Non-pigmented ciliary epithelial cell (primary cell): ENCODE results near the gene GALR3.
"Not testable (repeated sequence)": the region's sequence is repeated elsewhere in the genome, so short reads cannot be mapped to it uniquely, and the experiment has no call there.

ENCODE experiments used
- DNase-seq: peaks from one replicate; pipeline ENCODE4 v3.0.0-alpha.2; 2010; ENCODE audit warnings: low read depth

The GALR3 gene, protein sequence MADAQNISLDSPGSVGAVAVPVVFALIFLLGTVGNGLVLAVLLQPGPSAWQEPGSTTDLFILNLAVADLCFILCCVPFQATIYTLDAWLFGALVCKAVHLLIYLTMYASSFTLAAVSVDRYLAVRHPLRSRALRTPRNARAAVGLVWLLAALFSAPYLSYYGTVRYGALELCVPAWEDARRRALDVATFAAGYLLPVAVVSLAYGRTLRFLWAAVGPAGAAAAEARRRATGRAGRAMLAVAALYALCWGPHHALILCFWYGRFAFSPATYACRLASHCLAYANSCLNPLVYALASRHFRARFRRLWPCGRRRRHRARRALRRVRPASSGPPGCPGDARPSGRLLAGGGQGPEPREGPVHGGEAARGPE

DNA sequence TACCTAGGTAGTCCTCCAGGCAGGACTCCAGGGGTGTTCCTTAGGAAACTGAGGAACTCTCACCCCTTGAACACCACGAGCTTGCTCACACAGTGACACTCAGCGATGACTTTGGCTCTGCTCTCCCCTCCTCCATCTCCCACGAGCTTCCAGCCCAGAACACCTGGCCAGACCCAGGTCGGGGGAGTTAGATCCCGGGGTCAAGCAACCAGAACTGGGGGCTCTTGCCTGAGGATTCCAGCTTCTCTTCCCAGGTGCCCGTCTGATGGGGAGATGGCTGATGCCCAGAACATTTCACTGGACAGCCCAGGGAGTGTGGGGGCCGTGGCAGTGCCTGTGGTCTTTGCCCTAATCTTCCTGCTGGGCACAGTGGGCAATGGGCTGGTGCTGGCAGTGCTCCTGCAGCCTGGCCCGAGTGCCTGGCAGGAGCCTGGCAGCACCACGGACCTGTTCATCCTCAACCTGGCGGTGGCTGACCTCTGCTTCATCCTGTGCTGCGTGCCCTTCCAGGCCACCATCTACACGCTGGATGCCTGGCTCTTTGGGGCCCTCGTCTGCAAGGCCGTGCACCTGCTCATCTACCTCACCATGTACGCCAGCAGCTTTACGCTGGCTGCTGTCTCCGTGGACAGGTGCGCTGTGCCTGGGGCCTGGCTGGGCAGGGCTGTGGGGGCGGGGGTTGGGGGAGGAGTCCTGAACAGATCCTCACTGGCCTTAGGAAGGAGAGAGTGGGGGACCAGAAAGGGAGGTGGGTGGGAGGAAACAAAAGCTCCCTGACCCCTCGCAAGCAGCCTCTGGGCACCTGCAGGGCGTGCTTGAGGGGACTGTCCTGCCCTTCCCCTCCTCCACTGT, at the start of gene GALR3:
TSS of gene GALR3 (plus strand) at position 249 of the 852 bp plus-strand sequence. CDS start at position 274, 25 bp downstream.
- no peak for DNase-seq

DNA sequence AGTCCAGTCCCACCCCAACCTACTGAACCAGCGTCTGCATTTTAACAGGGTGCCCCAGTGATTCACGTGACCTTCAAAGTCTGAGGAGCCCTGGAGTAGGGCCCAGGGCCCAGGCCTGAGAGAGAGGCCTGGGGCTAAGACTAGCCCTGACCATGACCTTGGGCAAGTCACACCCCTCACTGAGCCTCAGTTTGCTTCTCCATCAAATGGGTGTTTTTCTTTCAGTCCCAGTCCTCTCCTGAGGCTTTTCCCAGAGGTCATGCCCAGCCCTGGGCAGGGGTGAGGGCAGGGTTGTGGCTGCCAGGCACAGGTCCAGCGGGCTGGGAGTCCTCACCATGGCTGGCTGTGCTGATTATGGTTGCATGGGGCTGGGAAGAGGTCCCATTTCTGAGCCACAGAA, 48.5 kb upstream of the GALR3 start:
- no peak for DNase-seq

DNA sequence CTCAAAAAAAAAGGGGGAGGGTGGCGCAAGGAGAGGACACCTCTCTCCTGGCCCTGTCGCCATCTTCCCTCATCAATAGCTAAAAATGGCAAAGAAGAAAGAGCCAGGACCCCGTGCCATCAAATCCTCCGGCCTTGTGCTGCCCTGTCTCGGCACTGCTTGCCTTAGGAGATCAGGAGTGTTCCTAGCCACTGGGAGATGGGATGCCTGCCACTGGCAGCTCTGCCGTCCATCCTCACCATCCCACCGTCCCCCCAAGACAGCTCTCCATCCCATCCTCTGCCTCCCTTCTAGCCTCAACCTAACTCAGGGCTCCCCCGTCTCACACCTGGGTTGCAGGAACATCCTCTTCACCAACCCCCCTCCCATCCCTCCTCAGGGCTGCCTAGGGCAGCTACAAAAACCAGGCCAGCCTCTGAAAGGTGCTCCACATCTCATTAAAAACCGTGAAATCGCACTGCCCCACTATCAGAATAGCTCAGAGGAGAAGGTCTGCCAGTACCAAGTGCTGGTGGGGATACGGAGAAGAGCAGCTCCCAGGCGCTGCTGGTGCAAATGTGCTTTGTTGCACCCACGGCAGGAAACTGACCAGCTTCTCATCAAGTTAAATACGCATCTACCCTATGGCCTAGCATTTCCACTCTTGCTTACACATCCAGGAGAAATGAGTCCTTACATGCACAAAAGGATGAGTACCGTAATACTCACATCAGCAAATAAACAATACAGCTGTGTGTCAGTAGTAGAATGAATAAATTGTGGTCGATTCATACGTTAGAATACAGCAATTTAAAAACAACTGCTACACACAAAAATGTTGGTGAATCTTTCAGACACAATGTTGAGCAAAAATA, 47.2 kb upstream of the GALR3 start:
- peak; percentile 44 for DNase-seq

DNA sequence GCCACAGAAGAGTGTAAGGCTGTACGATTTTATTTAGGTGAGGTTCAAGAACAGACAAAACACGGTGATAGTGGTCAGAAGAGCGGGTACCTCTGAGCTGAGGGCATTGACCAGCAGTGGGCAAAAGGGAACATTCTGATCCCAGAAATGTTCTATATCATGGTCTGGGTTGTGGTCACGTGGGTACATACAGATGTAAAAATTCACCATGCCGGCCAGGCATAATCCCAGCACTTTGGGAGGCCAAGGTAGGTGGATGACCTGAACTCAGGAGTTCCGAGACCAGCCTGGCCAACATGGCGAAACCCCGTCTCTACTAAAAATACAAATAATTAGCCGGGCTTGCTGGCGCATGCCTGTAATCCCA, 46.6 kb upstream of the GALR3 start:
- no peak for DNase-seq

DNA sequence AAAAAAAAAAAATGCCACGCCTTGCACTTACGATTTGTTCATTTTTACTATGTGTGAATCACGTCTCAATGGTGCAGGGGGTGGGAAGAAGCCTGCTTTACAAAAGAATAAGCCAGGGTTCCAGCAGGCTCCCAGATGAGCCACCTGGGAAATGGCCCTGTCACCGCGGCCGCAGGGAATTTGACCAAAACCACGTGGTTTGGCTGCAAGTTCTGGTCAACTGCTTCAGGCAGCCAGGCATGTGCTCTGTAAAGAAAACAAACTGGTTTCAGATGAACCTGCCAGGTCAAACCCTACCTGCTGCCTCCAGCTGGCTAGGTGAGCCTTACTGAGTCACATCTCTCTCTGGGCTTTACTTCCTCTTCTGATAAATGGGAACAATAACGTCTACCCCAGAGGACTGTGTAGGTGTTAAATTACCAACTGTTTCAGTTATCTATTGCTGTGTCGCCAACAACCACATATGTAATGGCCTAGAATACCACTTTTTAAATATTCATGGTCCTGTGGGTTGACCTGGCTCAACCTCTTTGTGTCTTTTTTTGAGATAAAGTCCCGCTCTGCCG, 46.0 kb upstream of the GALR3 start:
- DNase-seq, result peak; percentile 42

DNA sequence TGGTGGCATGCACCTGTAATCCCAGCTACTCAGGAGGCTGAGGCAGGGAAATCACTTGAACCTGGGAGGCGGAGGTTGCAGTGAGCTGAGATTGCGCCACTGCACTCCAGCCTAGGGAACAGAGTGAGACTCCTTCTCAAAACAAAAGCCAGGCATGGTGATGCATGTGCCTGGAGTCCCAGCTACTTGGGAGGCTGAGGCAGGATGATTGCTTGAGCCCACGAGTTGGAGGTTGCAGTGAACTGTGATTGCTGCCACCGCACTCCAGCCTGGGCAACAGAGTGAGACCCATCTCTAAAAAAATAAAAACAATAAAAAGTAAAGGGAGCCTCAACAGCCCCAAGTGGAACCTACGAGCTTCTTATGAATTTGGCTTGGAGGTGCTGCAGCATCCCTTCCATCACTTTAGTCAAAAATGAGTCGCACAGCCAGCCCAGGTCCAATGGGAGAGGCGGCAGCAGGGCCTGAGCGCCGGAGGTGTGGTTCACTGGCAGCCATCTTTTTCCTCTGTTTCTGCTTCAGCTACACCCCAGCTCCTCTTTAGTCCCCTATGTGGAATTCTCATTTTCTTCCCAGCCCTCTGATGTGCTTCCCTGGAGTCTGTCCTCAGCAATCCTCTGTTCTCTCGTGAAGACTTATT, 44.7 kb upstream of the GALR3 start:
- no peak for DNase-seq

DNA sequence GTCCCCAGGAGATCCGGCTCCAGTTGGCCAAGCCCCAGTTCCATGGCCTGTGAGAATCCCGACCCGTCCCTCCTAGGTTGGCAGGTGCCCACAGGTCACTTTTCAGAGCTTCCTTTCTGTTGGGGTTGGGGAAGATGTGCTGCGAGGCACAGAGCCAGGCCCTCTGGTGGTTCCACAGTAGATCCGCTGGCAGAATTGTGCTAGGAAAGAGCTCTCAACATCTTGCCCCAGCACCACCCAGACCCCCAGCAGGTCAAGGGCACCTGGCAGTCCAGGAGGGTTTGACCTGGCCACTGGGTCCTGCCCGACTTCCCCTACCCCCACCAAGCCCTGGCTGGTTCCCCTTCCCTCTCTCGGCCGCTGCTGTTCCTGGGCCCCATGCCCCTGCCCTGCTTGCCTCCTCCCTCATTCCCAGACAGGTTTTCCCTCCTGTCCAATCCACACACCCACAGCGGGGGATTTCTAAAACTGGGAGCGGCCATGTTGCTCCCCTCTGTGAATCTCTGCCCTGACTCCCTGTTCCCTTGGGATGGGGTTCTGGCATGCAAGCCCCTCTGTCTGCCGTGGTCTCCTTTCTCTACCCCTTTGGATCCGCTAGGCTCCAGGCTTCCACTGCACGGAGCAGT, 41.6 kb upstream of the GALR3 start:
- no peak for DNase-seq

DNA sequence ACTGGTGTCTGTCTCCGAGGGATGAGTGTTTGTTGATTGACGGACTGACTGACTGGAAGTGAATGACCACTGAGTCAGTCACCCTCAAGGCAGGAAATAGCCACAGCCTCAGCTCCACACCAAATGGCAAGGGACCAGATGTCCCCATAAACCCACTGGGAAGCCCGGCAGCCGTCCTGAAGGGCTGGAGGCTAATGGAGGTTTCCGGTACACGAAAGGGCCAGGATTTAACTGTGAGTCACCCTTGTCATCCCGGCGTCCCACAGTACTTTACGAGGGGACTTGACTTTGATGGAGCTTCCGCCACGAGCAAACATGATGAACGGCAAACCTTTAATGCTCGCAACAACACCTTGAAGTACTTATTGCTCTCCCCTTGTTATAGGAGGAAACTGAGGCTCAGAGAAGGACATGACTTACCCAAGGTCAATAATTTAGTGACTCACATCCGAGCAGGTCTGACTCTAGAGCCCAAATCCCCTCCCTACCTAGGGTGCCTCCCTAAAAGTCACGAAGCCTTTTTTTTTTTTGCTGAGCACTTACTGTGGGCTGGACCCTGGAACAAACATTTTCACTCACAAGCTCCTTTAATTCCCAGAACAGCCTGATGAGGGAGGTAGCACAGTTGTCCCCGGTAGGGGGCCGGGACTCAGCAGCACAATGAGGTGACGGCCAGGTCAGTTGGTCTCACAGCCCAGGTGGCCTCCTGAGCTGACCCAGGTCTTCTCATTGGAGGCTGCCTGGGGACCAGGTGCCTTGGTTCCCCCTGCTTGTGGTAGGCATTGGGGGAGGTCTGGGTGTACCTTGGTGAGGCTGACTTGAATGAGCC, 40.6 kb upstream of the GALR3 start:
- DNase-seq, result no peak

DNA sequence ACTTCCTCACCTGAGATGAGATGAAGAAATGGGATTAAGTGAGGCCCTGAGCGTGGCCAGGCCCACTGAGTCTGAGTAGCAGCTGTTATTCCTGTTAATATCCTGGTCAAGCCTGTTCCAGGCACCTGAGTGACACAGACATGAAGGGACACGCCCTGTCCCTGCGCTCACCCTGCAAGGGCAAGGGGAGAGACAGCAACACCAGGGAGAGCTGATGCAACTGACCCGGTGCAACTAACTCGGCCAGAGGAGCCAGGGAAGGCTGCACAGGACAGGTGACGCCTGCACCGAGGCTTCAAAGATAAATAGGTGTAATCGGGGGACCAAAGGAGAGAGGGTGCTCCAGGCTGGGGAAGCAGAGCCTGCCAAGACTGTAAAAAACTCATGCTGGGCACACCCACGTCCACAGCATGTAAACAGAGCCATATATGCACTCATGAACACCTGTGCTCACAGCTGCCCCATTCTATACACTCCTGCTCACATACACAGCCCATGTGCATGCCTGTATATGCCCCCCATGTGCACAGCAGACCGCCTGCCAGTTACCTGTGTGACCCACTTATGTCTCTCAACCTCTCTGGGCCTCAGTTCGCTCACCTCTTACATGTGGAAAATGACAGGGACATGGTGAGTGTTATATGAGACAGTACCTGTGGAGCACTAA, 38.2 kb upstream of the GALR3 start:
- DNase-seq, result no peak

DNA sequence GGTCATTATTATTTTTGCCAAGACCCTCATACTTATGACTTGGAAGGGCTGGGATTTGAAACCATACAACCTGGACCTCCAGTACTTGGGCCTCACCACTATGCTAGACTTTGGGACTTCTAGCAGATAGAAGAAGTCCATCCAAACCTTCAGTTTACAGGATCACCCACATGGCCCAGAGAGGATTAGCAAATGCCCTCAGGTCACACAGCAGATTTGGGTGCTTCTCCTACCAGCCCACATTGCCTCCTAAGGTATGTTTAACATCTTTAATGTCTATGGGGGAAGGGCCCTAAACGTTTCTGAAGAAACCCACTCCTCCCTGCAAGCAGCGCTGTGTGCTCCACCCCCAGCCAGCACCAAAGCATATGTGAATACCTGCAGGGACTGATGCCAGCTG, 32.9 kb upstream of the GALR3 start:
- no peak for DNase-seq

DNA sequence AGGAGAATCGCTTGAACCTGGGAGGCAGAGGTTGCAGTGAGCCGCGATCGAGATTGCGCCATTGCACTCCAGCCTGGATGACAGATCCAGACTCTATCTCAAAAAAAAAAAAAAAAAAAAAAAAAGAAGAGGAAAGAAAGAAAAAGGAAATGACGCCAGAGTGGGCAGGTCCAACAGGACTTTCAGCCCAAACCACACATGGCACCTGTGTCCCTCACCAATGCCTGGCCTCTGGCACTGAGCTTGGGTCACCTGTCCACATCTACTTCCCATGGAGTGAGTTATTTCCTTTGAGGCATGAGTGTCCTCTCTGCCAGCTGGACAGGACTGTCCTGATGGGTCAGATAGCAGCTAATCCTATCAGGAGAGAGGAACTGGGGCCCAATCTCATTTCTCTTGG, 30.7 kb upstream of the GALR3 start:
- no peak for DNase-seq

DNA sequence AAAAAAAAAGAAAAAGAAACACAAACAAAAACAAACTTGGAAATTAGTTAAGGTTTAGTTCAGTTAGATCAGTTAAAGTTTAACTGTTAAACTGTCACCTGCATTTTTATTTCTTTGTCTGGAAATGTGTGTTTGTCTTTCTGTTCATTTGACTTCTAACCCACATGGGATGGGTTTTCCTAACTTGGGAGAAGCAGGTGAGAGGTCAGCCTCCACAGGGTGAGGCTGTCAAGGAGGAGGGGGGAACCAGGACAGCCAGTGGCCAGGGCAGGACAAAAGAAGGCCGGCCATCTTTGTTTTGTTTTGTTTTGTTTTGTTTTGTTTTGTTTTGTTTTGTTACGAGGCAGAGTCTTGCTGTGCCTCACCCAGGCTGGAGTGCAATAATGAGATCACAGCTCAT, 28.8 kb upstream of the GALR3 start:
- no peak for DNase-seq

DNA sequence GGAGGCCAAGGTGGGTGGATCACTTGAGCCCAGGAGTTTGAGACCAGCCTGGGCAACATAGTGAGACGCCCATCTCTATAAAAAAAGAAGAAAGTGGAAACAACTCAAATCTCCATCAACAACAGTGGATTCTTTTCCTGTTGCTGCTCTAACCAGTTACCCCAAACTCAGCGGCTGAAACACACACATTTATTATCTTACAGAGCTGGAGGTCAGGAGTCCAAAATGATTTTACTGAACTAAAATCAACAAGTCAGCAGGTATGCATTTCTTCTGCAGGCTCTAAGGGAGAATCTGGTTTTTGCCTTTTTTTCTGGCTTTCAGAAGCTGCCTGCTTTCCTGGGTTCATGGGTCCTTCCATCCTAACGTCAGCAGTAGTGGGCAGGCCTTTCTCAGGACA, 27.1 kb upstream of the GALR3 start:
- DNase-seq, result no peak

DNA sequence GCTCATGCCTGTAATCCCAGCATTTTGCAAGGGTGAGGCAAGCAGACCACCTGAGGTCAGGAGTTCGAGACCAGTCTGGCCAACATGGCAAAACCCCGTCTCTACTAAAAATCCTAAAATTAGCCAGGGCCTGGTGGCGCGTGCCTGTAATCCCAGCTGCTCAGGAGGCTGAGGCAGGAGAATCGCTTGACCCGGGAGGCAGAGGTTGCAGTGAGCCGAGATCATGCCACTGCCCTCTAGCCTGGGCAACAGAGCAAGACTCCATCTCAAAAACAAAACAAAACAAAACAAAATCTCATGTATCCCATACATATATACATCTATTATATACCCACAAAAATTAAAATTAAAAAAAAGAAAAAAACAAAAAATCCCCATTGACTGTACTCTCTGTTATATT, 25.9 kb upstream of the GALR3 start:
- DNase-seq, result not testable (repeated sequence)

DNA sequence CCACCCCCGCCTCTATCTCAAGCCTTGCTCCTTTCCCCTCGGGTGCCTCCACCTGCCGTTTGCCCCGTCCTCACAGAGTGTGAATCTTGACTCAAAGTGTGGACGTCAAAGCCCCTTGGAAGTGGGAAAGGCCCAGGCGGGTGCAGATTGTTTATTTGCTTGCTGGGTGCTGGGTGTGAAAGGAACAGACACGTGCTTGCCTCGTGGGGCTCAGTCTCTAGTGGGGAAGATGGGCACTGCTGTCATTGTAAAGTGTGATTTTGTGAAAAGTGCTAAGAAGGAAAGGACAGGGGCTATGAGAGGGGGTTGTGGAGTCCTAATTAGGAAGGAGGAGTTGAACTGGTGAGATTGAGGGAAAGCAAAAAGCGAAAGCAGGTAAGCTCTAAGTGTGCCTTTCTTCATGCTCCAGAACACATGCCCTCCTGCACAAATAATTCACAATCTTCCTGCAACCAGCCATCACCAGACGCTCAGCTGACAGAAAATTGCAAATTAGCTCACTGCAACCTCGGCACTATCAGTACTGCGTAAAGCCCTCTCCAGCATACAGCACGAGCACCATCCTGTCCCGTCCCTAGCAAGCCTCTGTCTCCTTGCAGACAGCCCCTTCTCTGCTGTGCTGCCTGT, 25.2 kb upstream of the GALR3 start:
- DNase-seq, result no peak

DNA sequence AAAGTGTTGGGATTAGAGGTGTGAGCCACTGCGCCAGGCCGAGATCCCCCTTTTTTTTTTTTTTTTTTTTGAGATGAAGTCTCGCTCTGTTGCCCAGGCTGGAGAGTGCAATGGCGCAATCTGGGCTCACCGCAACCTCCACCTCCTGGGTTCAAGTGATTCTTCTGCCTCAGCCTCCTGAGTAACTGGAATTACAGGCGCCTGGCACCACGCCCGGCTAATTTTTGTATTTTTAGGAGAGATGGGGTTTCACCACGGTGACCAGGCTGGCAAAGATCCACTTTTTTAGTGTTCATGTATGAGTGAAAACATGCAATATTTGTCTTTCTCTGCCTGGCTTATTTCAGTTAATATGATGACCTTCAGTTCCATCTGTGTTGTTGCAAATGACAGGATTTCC, 23.2 kb upstream of the GALR3 start:
- not testable (repeated sequence) for DNase-seq

DNA sequence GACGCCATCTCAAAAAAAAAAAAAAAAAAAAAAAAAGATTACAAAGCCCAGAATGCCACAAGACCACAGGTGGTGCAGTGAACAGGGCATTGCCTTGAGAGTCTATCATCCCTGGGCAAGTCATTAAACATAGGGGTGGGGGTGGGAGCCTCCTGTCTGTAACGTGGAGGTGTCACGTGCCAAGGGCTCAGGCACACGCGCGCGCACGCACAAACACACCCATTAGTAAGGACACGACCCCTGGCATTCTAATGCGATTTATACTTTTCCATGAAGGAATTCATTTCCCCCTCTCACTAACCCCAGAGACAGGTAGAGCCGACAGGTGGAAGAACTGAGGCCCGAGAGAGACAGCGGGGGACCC, 21.3 kb upstream of the GALR3 start:
- DNase-seq, result no peak

DNA sequence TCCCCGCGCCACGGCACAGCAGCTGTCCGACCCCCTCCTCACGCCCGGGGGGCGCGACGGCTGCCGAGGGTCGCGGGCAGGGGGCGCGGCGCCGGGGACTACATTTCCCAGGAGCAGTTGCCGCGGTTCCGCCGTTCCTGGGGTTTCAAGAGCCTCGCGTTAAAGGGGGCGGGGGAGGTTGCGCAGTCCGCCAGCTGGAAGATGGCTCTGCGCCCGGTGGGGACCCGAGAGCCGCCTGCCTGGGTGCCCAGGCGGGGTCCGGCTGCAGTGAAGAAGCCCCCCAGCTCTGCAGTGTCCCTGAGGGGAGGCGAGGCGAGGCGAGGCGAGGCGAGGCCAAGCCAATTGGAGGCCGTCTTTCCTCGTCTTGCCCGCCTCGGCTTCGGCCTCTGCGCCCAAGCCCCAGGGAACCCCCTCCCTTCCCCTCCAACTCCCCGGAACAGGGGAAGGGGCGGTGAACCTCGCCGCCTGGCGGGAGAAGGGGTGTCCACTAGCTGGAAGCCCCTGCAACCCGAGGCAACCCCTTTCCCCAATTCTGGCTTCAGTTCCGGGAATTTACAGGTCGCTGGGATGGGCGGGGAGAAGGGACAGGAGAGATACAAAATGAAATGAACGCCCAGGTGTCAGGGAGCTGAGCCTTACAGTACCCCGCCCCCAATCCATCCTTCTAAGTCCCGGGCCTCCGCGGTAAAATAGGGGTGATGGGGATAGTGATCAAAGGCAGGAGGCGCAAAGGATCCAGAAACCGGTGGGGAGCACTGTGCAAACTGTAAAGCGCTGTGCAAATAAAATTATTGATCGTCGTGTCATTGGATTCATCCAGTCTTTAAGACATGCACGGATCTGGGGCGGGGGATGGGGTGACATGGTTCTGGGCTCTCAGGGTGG, 20.6 kb upstream of the GALR3 start:
- DNase-seq, result no peak
